GM12878 (cell line): ENCODE measurements around the gene NUDT5. TPM values are rescaled to one million over a fixed set of nuclear protein-coding genes. Genes with fewer than 3 reads are reported as not detected.
A peak's percentile ranks its signal among the peaks of the same experiment; 100 is the strongest.

Experiments
- ATF3 ChIP-seq: IDR thresholded peaks from 2 replicates; pipeline ENCODE4 v1.6.1; 2011; ENCODE audit warnings: low read depth, mild to moderate bottlenecking, low read length, moderate library complexity, borderline replicate concordance; ENCODE audit errors: extremely low read depth
- ATF7 ChIP-seq: fragments of 450-650 bp; IDR thresholded peaks from 2 replicates; pipeline ENCODE4 v1.6.1; 2016; ENCODE audit warnings: low read depth, mild to moderate bottlenecking
- HCFC1 ChIP-seq: fragments of 150-350 bp; IDR thresholded peaks from 2 replicates; pipeline ENCODE4 v1.6.1; 2014; ENCODE audit warnings: low read length
- HDGF ChIP-seq: fragments of 450-650 bp; IDR thresholded peaks from 2 replicates; pipeline ENCODE4 v1.6.1; 2016; ENCODE audit warnings: antibody characterized with exemption
- IKZF1 ChIP-seq: fragments of 450-650 bp; conservative IDR thresholded peaks from 2 replicates; pipeline ENCODE4 v1.6.1; 2017; ENCODE audit warnings: antibody characterized with exemption, mild to moderate bottlenecking
- JUND ChIP-seq: IDR thresholded peaks from 2 replicates; pipeline ENCODE4 v1.6.1; 2012; ENCODE audit warnings: low read depth, mild to moderate bottlenecking, low read length, improper control_type of control experiment, moderate library complexity
- NRF1 ChIP-seq: conservative IDR thresholded peaks from 2 replicates; pipeline ENCODE4 v1.6.1; 2011; ENCODE audit warnings: mild to moderate bottlenecking, low read depth, low read length, improper control_type of control experiment
- RAD51 ChIP-seq: fragments of 450-650 bp; IDR thresholded peaks from 2 replicates; pipeline ENCODE4 v1.6.1; 2016; ENCODE audit warnings: moderate library complexity, mild to moderate bottlenecking, inconsistent platforms
- SUZ12 ChIP-seq: fragments of 200-600 bp; sonication (generic); IDR thresholded peaks from one replicate; pipeline ENCODE4 v1.6.1; 2018; ENCODE audit warnings: antibody characterized with exemption, mild to moderate bottlenecking; ENCODE audit not compliant: unreplicated experiment
- TBL1XR1 ChIP-seq: IDR thresholded peaks from 2 replicates; pipeline ENCODE4 v1.6.1; 2012; ENCODE audit warnings: low read depth, low read length, improper control_type of control experiment
- TCF12 ChIP-seq: IDR thresholded peaks from 2 replicates; pipeline ENCODE4 v1.6.1; 2011; ENCODE audit warnings: low read depth, mild to moderate bottlenecking, low read length
- TCF3 ChIP-seq: IDR thresholded peaks from 2 replicates; pipeline ENCODE4 v1.6.1; 2012; ENCODE audit warnings: low read depth, mild to moderate bottlenecking, low read length, borderline replicate concordance; ENCODE audit not compliant: insufficient read depth
- ZBTB33 ChIP-seq: fragments of 450-650 bp; IDR thresholded peaks from 2 replicates; pipeline ENCODE4 v1.6.1; 2017; ENCODE audit warnings: mild to moderate bottlenecking
- ZBTB40 ChIP-seq: fragments of 450-650 bp; IDR thresholded peaks from 2 replicates; pipeline ENCODE4 v1.6.1; 2016; ENCODE audit warnings: mild to moderate bottlenecking, moderate library complexity, borderline replicate concordance
- ZNF622 ChIP-seq: fragments of 450-650 bp; IDR thresholded peaks from 2 replicates; pipeline ENCODE4 v1.6.1; 2017; ENCODE audit warnings: mild to moderate bottlenecking, inconsistent platforms
- ZNF687 ChIP-seq: fragments of 450-650 bp; IDR thresholded peaks from 2 replicates; pipeline ENCODE4 v1.6.1; 2017; ENCODE audit warnings: mild to moderate bottlenecking, moderate library complexity
- polyA plus RNA-seq, 11 experiments: library from polyadenylated mRNA; depleted of rRNA in 4 of 11; unstranded in 6 of 11; stranded (reverse) in 5 of 11; fragments of >200 nt; fragmentation: Nextera tagmentation in 4 of 11; fragmentation: Illumina TruSeq in 1 of 11; extraction: Ambion mirVana in 4 of 11; extraction: Trizol in 1 of 11; gene quantifications; 1 replicate in 1 of 11; 2 replicates in 10 of 11; pipeline versions ENCODE4 v1.2.1 to v1.2.3, GENCODE V29; 2011 to 2016; ENCODE audit warnings: inconsistent platforms in 2 of 11, missing spikeins in 2 of 11, low read depth in 1 of 11
- total RNA-seq, 4 experiments: library from RNA; depleted of rRNA in 3 of 4; stranded (reverse); fragments of >200 nt in 3 of 4; fragmentation: Illumina TruSeq in 1 of 4; extraction: Trizol in 1 of 4; gene quantifications; 2 replicates each; pipeline versions ENCODE4 v1.2.1 to v1.2.3, GENCODE V29; 2013 to 2021

Gene NUDT5
- total and polyA plus RNA-seq, 10 of the 15 experiments (the other 5 are each of a cell fraction or from before 2014, with no cell fraction given) = 74.1 to 345 (median 153) TPM

- TF ChIP-seq JUND = no peak
- no peak for TF ChIP-seq NRF1
- no peak for TF ChIP-seq ZBTB33
- peak; percentile 79; the same call in 1 of the 2 replicates for TF ChIP-seq ZNF687
- TF ChIP-seq ZBTB40 = peak; percentile 100
- peak; percentile 70 for TF ChIP-seq HCFC1
- no peak for TF ChIP-seq TCF3
- TF ChIP-seq IKZF1 = peak; percentile 94
- peak; percentile 36; the same call in 1 of the 2 replicates for TF ChIP-seq RAD51
- TF ChIP-seq ZNF622 = no peak
- no peak for TF ChIP-seq SUZ12
- TF ChIP-seq TCF12 = 0 out of 2 replicates have a peak, but pooled peaks have one; percentile 22
- peak; percentile 73; the same call in 1 of the 2 replicates for TF ChIP-seq ATF7
- TF ChIP-seq ATF3 = no peak
- TF ChIP-seq TBL1XR1 = peak; percentile 69; the same call in 1 of the 2 replicates
- no peak for TF ChIP-seq HDGF
Observed at GRCh38 chr10:12195603-12196506, at the start of gene NUDT5, which contains the start of gene CDC123 (continued).
